ENCODE results near the gene EDN2. TPM values are rescaled to one million over a fixed set of nuclear protein-coding genes. Genes with fewer than 3 reads are reported as not detected.

The EDN2 gene
- polyA plus RNA-seq, 1 donor from 2014 or later, result not detected

DNA sequence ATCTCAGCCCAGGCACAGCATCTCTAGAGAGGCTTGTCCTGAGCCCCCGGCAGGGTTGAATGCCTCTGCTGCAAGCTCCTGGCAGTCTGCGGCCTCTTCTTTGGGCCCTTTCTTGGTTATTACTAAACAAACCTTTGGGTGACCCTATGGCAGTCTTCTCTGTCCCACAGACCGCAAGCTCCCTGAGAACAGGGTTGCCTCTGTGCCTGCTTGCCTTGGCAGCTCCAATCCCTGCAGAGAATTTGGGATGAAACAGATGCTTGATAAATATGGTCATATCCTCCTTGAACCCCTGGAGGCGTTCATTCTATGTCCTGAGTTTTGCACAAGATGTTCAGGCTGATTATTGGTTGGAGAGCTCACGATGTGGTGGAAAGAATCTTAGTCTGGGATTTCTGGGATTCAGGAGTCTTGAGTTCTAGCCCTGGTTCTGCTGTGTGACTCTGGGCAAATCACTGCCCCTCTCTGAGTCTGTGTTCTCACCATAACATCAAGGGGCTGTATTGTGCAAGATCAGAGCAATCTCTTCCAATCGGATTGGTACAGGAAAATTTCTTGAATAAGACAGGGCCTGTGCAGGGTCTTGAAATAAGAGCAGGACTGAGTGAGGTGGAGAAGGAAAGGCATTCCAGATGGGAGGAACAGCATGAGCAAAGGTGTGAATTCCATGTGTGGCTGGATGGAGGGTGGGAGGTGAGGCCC lies 49.6 kb downstream of the EDN2 start:
- Histone ChIP-seq H3K4me2 (ENCODE audit: low read length) (no peak overlapping the region), H2AFZ (ENCODE audit: low read depth, low read length) (no peak overlapping the region)
- TF ChIP-seq EP300 (conservative IDR thresholded peaks at IDR 0.05; ENCODE audit: poor library complexity, severe bottlenecking), result no peak

DNA sequence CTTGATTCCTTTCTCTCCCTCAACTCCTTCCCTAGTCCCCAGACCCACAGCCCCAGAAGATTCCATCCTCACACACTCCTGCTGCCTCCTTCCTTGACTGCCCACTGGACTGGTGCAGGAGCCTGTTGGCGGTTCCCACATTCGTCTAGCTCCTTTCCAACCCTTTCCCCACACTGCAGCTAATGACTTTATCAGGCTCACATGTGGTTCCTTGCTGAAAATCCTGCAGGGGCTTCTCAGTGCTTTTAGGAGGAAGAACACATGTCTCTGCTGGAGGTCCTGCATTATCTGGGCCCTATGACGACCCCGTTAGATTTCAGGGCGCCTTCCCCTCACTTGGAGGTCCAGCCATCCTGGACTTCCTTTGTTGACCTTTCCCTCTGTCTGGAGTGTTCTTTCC lies 50.2 kb downstream of the EDN2 start:
- Histone ChIP-seq H4K20me1 (ENCODE audit: insufficient read depth) (no peaks in the 10 kb centered on the region), H3K27ac (ENCODE audit: low read length) (no peak overlapping the region), H3K36me3 (ENCODE audit: insufficient read depth, low read length) (no peaks in the 10 kb centered on the region), H3K4me2 (ENCODE audit: low read length) (no peak overlapping the region), H3K9ac (ENCODE audit: low read length) (no peak overlapping the region), H3K27me3 (ENCODE audit: insufficient read depth, low read depth, low read length) (no peaks in the 10 kb centered on the region), H2AFZ (ENCODE audit: low read depth, low read length) (no peak overlapping the region), H3F3A (ENCODE audit: insufficient read depth, low read length, poor library complexity, severe bottlenecking) (no peaks in the 10 kb centered on the region), H3K4me3 (ENCODE audit: low read length) (no peak overlapping the region), H3K9me3 (ENCODE audit: low read length) (no peaks in the 10 kb centered on the region), H3K9me2 (ENCODE audit: insufficient read depth, low read length) (no peaks in the 10 kb centered on the region), H3K79me2 (replicated peaks; ENCODE audit: insufficient read depth, low read length) (no peaks in the 10 kb centered on the region)
- TF ChIP-seq, protein P1, sequence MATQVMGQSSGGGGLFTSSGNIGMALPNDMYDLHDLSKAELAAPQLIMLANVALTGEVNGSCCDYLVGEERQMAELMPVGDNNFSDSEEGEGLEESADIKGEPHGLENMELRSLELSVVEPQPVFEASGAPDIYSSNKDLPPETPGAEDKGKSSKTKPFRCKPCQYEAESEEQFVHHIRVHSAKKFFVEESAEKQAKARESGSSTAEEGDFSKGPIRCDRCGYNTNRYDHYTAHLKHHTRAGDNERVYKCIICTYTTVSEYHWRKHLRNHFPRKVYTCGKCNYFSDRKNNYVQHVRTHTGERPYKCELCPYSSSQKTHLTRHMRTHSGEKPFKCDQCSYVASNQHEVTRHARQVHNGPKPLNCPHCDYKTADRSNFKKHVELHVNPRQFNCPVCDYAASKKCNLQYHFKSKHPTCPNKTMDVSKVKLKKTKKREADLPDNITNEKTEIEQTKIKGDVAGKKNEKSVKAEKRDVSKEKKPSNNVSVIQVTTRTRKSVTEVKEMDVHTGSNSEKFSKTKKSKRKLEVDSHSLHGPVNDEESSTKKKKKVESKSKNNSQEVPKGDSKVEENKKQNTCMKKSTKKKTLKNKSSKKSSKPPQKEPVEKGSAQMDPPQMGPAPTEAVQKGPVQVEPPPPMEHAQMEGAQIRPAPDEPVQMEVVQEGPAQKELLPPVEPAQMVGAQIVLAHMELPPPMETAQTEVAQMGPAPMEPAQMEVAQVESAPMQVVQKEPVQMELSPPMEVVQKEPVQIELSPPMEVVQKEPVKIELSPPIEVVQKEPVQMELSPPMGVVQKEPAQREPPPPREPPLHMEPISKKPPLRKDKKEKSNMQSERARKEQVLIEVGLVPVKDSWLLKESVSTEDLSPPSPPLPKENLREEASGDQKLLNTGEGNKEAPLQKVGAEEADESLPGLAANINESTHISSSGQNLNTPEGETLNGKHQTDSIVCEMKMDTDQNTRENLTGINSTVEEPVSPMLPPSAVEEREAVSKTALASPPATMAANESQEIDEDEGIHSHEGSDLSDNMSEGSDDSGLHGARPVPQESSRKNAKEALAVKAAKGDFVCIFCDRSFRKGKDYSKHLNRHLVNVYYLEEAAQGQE (IDR thresholded peaks at IDR 0.05; ENCODE audit: borderline replicate concordance), result no peak
- TF ChIP-seq SMC3 (conservative IDR thresholded peaks at IDR 0.05; ENCODE audit: poor library complexity) (no peak), TAF1 (IDR thresholded peaks at IDR 0.05; ENCODE audit: low read depth) (no peak), MXI1 (conservative IDR thresholded peaks at IDR 0.05; ENCODE audit: poor library complexity, severe bottlenecking) (no peak), RAD21 (conservative IDR thresholded peaks at IDR 0.05) (no peak), EZH2 (IDR thresholded peaks at IDR 0.05; ENCODE audit: borderline replicate concordance, insufficient read depth, low read length, poor library complexity, severe bottlenecking) (no peak), POLR2AphosphoS5 (IDR thresholded peaks at IDR 0.05) (no peak)

More for the DNA sequence above, 49.6 kb downstream of the EDN2 start:
- H3K9me3 ChIP-seq (ENCODE audit: low read length), result no peaks in the 10 kb centered on the region
- H3K36me3 ChIP-seq (ENCODE audit: insufficient read depth, low read length), result no peaks in the 10 kb centered on the region
- no peaks in the 10 kb centered on the region for H3K27me3 ChIP-seq (ENCODE audit: insufficient read depth, low read depth, low read length)
- no peaks in the 10 kb centered on the region for H3K9me2 ChIP-seq (ENCODE audit: insufficient read depth, low read length)
- H3F3A ChIP-seq (ENCODE audit: insufficient read depth, low read length, poor library complexity, severe bottlenecking), result no peaks in the 10 kb centered on the region
- H4K20me1 ChIP-seq (ENCODE audit: insufficient read depth), result no peaks in the 10 kb centered on the region
- no peak overlapping the region for H3K9ac ChIP-seq (ENCODE audit: low read length)
- H3K4me3 ChIP-seq (ENCODE audit: low read length), result no peak overlapping the region
- no peak overlapping the region for H3K27ac ChIP-seq (ENCODE audit: low read length)
- H3K79me2 ChIP-seq (replicated peaks; ENCODE audit: insufficient read depth, low read length), result no peaks in the 10 kb centered on the region

DNA sequence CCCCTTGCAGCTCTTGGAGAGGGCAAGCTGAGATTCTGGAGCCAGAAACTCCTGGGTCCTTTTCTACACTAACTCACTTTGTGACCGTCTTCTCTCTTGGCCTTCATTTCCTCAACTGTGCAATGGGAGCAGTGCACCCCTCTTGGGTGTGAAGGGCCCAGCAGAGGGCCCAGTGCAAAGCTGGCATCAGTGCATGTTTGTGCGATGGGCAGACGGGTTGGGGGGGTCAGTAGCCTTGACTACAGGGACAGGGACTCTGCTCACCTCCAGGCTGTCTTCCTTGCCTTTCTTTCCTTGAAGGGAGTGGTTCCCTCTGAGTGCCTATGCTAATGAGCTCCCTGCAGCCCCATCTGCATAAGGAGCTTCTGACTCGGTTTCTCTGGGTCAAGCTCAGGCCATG lies 51.0 kb downstream of the EDN2 start:
- Histone ChIP-seq H3K36me3 (ENCODE audit: insufficient read depth, low read length) (no peaks in the 10 kb centered on the region), H3K27ac (ENCODE audit: low read length) (no peak overlapping the region), H4K20me1 (ENCODE audit: insufficient read depth) (no peaks in the 10 kb centered on the region), H2AFZ (ENCODE audit: low read depth, low read length) (no peak overlapping the region), H3K27me3 (ENCODE audit: insufficient read depth, low read depth, low read length) (no peaks in the 10 kb centered on the region), H3F3A (ENCODE audit: insufficient read depth, low read length, poor library complexity, severe bottlenecking) (no peaks in the 10 kb centered on the region), H3K9me2 (ENCODE audit: insufficient read depth, low read length) (no peaks in the 10 kb centered on the region), H3K9me3 (ENCODE audit: low read length) (no peaks in the 10 kb centered on the region), H3K4me3 (ENCODE audit: low read length) (no peak overlapping the region), H3K79me2 (replicated peaks; ENCODE audit: insufficient read depth, low read length) (no peaks in the 10 kb centered on the region), H3K9ac (ENCODE audit: low read length) (no peak overlapping the region), H3K4me2 (ENCODE audit: low read length) (no peak overlapping the region)
- TF ChIP-seq, protein P2, sequence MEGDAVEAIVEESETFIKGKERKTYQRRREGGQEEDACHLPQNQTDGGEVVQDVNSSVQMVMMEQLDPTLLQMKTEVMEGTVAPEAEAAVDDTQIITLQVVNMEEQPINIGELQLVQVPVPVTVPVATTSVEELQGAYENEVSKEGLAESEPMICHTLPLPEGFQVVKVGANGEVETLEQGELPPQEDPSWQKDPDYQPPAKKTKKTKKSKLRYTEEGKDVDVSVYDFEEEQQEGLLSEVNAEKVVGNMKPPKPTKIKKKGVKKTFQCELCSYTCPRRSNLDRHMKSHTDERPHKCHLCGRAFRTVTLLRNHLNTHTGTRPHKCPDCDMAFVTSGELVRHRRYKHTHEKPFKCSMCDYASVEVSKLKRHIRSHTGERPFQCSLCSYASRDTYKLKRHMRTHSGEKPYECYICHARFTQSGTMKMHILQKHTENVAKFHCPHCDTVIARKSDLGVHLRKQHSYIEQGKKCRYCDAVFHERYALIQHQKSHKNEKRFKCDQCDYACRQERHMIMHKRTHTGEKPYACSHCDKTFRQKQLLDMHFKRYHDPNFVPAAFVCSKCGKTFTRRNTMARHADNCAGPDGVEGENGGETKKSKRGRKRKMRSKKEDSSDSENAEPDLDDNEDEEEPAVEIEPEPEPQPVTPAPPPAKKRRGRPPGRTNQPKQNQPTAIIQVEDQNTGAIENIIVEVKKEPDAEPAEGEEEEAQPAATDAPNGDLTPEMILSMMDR (IDR thresholded peaks at IDR 0.05; ENCODE audit: poor library complexity, severe bottlenecking), result no peak
- TF ChIP-seq RAD21 (conservative IDR thresholded peaks at IDR 0.05), result no peak
- TF ChIP-seq SMC3 (conservative IDR thresholded peaks at IDR 0.05; ENCODE audit: poor library complexity), result no peak
- no peak for TF ChIP-seq MXI1 (conservative IDR thresholded peaks at IDR 0.05; ENCODE audit: poor library complexity, severe bottlenecking)
- no peak for TF ChIP-seq TAF1 (IDR thresholded peaks at IDR 0.05; ENCODE audit: low read depth)
- TF ChIP-seq, protein P1 (IDR thresholded peaks at IDR 0.05; ENCODE audit: borderline replicate concordance), result no peak
- no peak for TF ChIP-seq EZH2 (IDR thresholded peaks at IDR 0.05; ENCODE audit: borderline replicate concordance, insufficient read depth, low read length, poor library complexity, severe bottlenecking)
- no peak for TF ChIP-seq EP300 (conservative IDR thresholded peaks at IDR 0.05; ENCODE audit: poor library complexity, severe bottlenecking)
- TF ChIP-seq POLR2AphosphoS5 (IDR thresholded peaks at IDR 0.05), result no peak
